Fibroblast of skin of right biceps (primary cell): ENCODE results near the gene DUSP28.
"Not testable (repeated sequence)": the region's sequence is repeated elsewhere in the genome, so short reads cannot be mapped to it uniquely, and the experiment has no call there.

ENCODE experiments used
- DNase-seq: peaks from one replicate; pipeline ENCODE4 v3.0.0-alpha.2; 2013

Gene DUSP28

GRCh38 chr2:240560084-240560479, at the start of gene DUSP28:
TSS of gene DUSP28 (plus strand) at chr2:240560357. CDS start at chr2:240560685, 328 bp downstream.
- DNase-seq, result peak; percentile 86

DNA sequence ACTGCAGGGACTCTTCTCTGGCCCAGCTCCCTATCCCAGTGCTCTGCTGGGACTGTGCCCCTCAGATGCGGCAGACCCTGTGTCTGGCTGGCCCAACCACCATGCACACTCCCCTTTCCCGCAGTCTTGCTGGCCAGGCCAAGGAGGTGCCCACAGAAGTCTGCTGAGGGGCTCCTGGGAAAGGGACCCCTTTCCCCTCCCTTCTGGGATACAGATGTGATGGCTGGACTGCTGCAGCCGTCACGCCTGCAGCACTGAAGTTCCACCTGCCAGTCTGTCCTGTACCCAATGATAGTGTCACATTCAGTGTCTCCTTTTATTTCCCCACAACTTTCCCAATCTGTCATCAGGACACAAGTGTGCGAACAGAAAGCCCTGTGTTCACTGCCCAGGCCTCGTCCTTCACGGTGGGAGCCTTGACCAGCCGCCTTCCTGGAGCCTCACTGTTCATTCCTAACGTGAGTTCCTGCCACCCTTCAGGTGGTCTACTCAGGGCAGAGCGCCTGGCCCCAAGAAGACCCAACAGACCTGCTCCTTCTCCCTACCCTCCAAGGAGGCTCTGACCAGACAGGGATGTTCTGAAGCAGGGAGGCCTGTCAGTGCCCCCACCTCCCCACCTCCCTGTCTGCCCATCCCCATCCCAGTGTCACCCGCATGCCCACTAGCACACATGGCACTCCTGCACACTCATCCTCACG, 49.5 kb upstream of the DUSP28 start:
- DNase-seq, result no peak

DNA sequence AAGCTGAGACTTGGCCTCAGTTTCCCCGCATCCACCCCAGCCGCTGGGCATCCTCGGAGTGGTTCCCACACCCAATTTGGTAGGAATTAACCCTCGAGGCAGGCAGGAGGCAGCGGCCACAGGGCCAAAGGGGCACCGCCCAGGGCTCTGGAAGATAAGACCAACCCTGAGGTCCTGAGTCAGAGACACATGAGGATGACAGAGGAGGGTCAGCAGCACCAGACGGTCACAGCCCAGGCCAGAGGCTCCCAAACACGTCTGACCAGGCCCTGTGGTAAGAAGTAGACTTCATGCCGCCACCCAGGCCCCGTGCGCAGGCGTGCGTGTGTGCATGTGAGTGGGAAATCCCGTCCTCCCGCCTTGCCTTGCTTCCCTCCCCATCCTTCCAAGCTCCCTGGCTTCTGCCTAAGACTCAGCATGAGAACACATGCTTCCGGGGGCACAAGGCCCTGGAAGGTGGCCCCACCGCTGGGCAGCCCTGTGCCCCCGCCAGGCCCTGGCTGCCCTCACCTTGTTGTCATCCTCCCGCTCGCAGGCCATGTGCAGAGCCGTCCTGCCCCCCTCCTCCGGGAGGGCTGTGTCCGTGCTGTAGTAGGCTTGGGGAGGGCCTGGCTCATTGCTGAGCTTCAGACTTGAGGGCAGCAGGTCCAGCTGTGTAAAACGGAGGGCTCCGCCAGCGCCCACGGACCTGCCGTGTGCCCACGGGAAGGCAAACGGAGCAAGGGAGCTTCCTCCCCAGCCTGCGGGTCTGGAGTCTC, 48.6 kb upstream of the DUSP28 start:
- no peak for DNase-seq

GRCh38 chr2:240512109-240512485, 48.1 kb upstream of the DUSP28 start:
- no peak for DNase-seq

DNA sequence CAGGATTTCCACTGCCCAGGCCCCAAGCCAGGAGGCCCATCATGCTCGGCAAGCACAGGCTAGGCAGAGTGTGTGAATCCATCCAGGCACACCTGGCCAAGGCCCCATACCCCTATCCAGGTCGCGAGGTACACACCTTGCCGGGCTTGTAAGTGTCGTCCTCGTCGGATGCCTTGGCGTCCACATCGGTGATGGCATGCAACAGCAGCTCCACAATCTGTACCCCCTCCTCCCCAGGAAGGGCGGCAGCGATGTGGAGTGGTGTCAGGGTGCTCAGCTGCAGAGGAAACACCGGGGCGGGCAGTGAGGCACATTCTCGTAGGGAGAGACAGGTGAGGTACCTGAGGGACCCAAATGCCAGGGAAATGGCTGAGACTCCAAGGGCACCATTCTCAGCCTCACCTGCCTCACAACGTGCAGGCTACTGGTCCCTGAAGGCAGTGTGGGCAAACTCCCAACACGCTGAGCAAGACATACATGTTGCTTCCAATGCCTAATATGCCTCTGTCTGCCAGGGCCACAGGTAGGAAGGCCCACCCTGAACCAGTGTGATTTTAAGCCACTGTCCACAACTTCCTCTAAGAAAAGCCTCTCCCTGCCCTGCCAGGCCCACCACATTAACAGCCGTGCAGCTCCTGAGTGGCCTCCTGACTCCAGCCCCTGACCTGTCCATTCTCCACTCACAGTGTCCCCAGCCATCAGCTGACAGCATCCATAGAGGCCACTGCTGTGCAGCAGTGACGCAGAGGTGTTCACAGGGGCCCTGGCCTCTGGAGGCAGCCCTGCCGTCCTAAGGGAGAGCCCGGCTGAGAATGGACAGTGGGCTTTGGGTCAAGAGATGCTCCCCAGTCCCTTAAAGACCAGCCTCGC, 47.3 kb upstream of the DUSP28 start:
- no peak for DNase-seq

DNA sequence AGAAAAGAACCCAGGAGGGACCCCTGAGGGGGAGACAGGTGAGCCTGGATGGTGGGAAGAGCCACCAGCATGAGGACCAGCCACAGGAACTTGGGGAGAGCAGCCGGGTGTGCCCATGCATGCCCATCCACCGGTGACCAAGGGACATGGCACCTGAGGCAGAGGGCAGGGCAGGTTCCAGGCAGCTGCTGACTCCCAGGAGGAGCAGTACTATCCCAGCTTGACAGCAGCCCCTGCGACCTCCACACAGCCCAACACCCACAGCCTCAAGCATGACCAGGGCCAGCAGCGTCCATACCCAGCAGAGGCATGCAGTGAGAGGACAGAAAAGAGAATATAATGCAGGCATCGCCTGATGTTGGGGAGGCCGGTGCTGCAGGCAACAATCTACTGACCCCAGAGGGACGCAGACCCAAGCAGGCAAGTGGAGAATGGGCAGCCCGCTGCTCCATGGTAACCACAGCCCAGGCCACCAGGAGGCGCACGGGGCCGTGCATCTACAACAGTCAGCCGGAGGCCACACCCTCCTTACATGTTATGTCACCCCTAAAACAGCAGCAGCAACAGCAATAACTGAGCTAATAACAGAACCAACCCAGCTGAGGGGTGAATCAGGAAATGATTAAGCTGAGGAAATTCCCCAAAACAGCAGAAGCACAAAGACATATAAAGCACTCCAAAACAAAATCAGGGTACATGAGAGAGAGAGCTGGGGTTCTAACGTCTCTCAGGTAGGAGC, 46.4 kb upstream of the DUSP28 start:
- peak; percentile 71 for DNase-seq

DNA sequence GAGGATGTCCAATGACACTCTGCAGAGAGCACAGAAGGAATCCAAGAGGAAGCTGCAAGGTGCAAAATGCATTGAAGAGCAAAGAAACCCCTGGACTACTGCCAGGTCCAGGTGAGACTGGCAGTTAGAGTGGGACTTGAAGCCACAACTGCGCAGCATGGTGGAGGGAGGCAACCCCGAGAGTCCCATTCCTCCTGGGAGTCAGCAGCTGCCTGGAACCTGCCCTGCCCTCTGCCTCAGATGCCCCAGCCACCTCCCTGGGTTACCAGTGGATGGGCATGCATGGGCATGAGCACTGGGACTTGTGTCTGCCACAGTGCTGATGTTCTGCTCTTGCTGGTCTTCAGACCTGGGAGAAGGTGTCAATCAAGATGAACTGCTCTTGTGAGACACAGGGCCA, 45.5 kb upstream of the DUSP28 start:
- no peak for DNase-seq

DNA sequence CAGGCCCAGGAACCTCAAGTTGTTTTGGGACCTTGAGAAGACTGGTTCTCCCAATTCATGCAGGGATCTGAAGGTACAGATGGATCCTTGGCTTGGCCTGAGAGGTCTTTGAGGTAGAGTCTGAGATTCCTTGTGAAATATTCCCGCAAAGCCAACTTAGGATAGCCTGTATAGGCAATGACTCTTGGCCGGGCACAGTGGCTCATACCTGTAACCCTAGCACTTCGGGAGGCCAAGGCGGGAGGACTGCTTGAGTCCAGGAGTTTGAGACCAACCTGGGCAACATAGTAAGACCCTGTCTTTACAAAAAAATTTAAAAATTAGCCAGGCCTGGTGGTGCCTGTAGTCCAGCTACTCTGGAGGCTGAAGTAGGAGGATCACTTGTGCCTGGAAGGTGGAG, 42.8 kb upstream of the DUSP28 start:
- no peak for DNase-seq

DNA sequence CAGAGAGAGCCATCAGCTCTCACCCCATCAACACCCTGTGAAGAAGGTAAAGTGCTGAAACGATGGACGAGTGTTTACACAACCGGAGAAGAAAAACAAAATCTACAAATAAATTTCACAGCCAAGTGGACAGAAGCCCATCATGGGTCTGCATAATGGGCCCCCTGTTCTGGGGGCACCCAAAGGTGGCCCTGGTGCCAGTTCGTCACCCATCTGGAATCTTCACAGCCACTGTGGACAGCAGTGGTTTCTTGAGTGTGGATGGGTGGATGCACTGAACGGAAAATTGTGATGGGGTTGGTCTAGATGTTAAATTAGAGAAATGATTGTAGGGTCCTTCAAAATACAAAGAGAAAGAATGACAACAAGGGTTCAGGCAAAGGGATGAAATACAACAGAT, 41.2 kb upstream of the DUSP28 start:
- no peak for DNase-seq

GRCh38 chr2:240519396-240520129, 40.6 kb upstream of the DUSP28 start:
- DNase-seq, result peak; percentile 26

- DNase-seq, result no peak
Observed at GRCh38 chr2:240520130-240520973, 39.8 kb upstream of the DUSP28 start.

DNA sequence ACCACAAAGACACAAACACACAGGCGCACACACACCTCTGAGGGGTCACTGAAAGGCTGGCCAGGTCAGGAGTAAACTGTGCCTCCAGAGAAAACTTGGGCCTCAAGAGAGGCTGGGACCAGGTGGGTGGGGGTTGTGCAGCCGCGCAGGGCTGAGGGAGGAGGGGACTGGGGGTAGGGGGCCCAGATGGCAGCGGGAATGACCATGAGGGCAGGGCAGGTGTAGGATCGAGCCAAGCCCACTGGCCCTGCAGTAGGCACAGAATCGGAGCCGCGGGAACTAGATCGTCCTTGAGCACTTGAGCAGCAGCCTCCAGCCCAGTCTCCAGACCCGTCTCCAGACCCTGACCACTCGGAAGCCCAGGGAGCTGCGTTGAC, 39.2 kb upstream of the DUSP28 start:
- DNase-seq, result no peak

- not testable (repeated sequence) for DNase-seq
Observed at GRCh38 chr2:240521885-240522284, 38.3 kb upstream of the DUSP28 start.

GRCh38 chr2:240522406-240522805, 37.8 kb upstream of the DUSP28 start:
- DNase-seq, result no peak

- no peak for DNase-seq
Observed at GRCh38 chr2:240523451-240524281, 36.5 kb upstream of the DUSP28 start.

DNA sequence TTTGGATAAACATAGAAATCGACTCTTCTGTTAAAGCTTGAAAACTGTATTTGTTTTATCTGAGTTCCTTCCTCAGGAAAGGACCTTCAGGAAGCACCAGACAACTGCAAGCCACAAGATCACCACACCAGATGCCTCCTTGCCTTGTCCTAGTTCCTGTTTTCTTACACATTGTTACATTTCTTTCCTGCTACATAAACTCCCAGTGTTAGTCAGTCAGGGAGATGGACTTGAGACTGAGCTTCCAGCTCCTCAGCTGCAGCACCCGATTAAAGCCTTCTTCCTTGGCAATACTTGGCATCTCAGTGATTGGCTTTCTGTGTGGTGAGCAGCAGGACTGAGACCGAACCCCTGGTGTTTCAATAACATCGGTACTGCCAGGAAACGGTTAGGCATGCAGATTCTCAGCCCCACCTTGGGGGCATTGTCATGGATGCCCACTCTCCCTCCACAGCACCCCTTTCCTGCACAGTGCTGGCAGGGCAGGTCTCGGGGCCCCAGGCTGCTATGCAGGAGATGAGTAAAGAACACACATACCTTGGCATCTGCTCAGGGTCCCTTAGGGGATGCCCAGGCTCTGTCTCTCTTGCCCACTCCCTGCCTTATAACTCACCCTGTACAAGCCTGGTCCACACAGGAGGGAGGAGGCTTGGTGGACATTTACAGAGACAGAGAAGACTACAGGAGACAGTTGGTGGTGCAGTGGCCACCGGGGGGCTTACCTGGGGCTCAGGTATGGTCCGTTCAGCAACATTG, 35.0 kb upstream of the DUSP28 start:
- no peak for DNase-seq

DNA sequence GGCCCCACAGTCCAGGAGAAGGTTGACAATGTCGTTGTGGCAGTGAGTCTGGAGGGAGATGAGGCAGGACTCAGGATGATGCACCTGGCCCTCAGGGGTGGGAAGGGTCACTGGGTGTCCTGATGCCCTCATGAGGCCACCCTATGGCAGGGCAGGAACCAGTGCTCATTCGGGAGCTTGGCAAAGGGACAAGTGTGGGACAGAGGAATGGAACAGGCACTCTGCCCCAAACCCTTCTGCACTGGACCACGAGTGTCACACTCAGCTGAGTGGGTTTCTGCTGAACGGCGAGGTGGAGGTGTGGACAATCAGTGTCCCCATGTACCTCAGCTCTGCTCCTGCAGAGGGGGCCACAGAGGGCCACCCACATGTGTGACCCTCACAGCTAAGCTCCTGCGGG, 34.4 kb upstream of the DUSP28 start:
- DNase-seq, result no peak

- DNase-seq, result no peak
Observed at GRCh38 chr2:240526521-240526920, 33.6 kb upstream of the DUSP28 start.

DNA sequence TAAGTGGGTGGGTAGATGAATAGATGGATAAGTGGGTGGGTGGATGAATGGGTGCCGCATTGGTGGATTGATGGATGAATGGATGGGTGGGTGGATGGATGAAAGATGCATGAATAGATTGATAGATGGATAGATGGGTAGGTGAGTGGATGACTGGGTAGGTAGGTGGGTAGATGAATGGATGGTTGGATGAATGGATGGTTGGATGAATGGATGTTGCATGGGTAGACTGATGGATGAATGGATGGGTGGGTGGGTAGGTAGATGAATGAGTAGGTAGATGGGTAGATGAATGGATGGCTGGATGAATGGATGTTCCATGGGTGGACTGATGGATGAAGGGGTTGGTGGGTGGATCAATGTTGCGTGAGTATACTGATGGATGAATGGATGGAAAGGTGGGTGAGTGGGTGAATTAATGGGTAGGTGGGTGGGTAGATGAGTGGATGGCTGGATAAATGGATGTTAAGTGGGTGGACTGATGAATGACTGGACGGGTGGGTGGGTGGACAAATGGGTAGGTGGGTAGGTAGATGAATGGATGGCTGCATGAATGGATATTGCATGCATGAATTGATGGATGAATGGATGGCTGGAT, 32.9 kb upstream of the DUSP28 start:
- DNase-seq, result no peak
